NB4 (cell line): ENCODE measurements around the gene ZBTB43.

Experiments
- CTCF ChIP-seq: IDR thresholded peaks from one replicate; pipeline ENCODE4 v1.5.1; 2012; ENCODE audit warnings: low read depth, low read length
- MAX ChIP-seq: IDR thresholded peaks from 2 replicates; pipeline ENCODE4 v1.6.1; 2011; ENCODE audit warnings: low read depth, low read length
- POLR2A ChIP-seq: IDR thresholded peaks from 2 replicates; pipeline ENCODE4 v1.6.1; 2011; ENCODE audit warnings: mild to moderate bottlenecking; ENCODE audit not compliant: insufficient read length; ENCODE audit errors: extremely low read depth

DNA sequence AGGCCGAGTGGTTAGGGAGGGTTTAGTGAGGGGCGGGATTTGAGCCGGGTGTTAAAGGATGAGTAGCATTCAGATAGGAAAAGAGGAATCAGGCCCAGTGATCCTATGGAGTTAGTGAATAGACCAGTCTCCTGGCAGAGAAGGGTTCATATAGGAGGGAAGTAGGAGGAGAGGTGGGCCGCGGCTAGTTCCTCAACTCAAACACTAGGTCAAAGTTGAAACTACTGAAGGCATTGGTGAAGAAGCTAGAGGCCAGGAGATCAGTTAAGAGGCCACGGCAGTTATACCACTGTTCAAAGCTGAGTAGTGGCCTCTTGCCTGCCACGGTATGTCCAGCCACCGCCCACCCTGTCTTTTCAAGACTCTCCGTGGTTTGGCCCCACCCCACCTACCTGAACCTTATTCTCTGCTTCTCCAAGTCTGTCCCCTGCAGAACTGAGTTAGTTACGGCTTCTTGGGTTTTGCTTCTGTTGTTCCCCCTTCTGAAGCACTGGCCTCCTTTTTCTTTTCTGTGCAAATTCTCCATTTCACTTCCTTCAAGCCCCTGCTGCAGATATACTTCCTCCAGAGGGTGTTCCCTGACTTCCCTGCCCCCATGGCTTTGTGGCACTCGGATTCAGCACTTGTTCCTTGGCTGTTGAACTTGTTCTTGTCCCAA lies 57.4 kb downstream of the ZBTB43 start:
- TF ChIP-seq CTCF = no peak
- no peak for TF ChIP-seq MAX
- TF ChIP-seq POLR2A = no peak
